K562 (cell line): ENCODE data around the gene LAMA5. TPM values are rescaled to one million over a fixed set of nuclear protein-coding genes. Genes with fewer than 3 reads are reported as not detected.

Source experiments
- BRF2 ChIP-seq: IDR thresholded peaks from 3 replicates; pipeline ENCODE4 v1.6.1; 2011; ENCODE audit warnings: borderline replicate concordance, mild to moderate bottlenecking; ENCODE audit not compliant: insufficient read length, insufficient read depth
- CTBP1 ChIP-seq: fragments of 450-650 bp; IDR thresholded peaks from 2 replicates; pipeline ENCODE4 v1.6.1; 2016; ENCODE audit warnings: borderline replicate concordance
- HDAC1 ChIP-seq, 2 experiments: fragments of 450-650 bp; IDR thresholded peaks; 2 replicates each; pipeline ENCODE4 v1.6.1; 2016 to 2017; ENCODE audit warnings: inconsistent platforms in 1 of 2, mild to moderate bottlenecking in 1 of 2, moderate library complexity in 1 of 2
- HEY1 ChIP-seq: fragments of 250-450 bp; sonication (Bioruptor Pico); IDR thresholded peaks from 2 replicates; pipeline ENCODE4 v1.5.0; 2020; ENCODE audit warnings: mild to moderate bottlenecking, moderate library complexity, borderline replicate concordance
- MEF2A ChIP-seq: IDR thresholded peaks from 2 replicates; pipeline ENCODE4 v1.6.1; 2011; ENCODE audit warnings: low read depth, mild to moderate bottlenecking, low read length, moderate library complexity; ENCODE audit not compliant: control insufficient read depth
- MTA3 ChIP-seq: fragments of 450-650 bp; formaldehyde crosslinking; IDR thresholded peaks from 2 replicates; pipeline ENCODE4 v1.6.1; 2017; ENCODE audit warnings: mild to moderate bottlenecking, borderline replicate concordance
- NCOA2 ChIP-seq, 2 experiments: fragments of 450-650 bp; IDR thresholded peaks; 2 replicates each; pipeline ENCODE4 v1.6.1; 2018; ENCODE audit warnings: mild to moderate bottlenecking in 2 of 2, moderate library complexity in 1 of 2; ENCODE audit not compliant: partially characterized antibody in 2 of 2
- NR3C1 ChIP-seq: sonication (generic); formaldehyde crosslinking; IDR thresholded peaks from 2 replicates; pipeline ENCODE4 v1.8.1; 2022; ENCODE audit warnings: missing genetic modification reagents
- TCF7L2 ChIP-seq: fragments of 150-350 bp; IDR thresholded peaks from 2 replicates; pipeline ENCODE4 v1.6.1; 2016; ENCODE audit warnings: low read depth, mild to moderate bottlenecking, low read length, moderate library complexity
- USF1 ChIP-seq: sonication (generic); formaldehyde crosslinking; IDR thresholded peaks from 2 replicates; pipeline ENCODE4 v1.9.0; 2022; ENCODE audit warnings: mild to moderate bottlenecking, missing genetic modification reagents
- ZNF766 ChIP-seq: fragments of 200-800 bp; sonication (Bioruptor generic); conservative IDR thresholded peaks from 2 replicates; pipeline ENCODE4 v1.6.1; 2016; ENCODE audit warnings: missing genetic modification characterization, missing compliant biosample characterization
- polyA plus RNA-seq, 8 experiments: library from polyadenylated mRNA; depleted of rRNA in 4 of 8; stranded (reverse) in 5 of 8; unstranded in 3 of 8; fragments of >200 nt; fragmentation: Nextera tagmentation in 2 of 8; fragmentation: Illumina TruSeq in 1 of 8; extraction: Ambion mirVana in 2 of 8; extraction: Trizol in 1 of 8; gene quantifications; 2 replicates each; pipeline versions ENCODE4 v1.2.1 to v1.2.3, GENCODE V29; 2011 to 2014; ENCODE audit warnings: inconsistent platforms in 1 of 8, missing spikeins in 1 of 8
- total RNA-seq, 7 experiments: library from RNA; depleted of rRNA in 6 of 7; stranded (reverse); fragments of >200 nt in 6 of 7; fragmentation: Illumina TruSeq in 2 of 7; extraction: Trizol in 2 of 7; gene quantifications; 2 replicates each; pipeline versions ENCODE4 v1.2.1 to v1.2.3, GENCODE V29; 2011 to 2021; ENCODE audit warnings: low replicate concordance in 1 of 7
- TF ChIP-seq, protein P1 (sequence below): IDR thresholded peaks from 3 replicates; pipeline ENCODE4 v1.6.1; 2011; ENCODE audit warnings: borderline replicate concordance, mild to moderate bottlenecking, moderate library complexity; ENCODE audit not compliant: insufficient read length; ENCODE audit errors: extremely low read depth

LAMA5 gene
- total and polyA plus RNA-seq, 9 of the 15 experiments (the other 6 are each of a cell fraction or from before 2014, with no cell fraction given) = 0.31 to 101 (median 7.8) TPM

- TF ChIP-seq, protein P1, sequence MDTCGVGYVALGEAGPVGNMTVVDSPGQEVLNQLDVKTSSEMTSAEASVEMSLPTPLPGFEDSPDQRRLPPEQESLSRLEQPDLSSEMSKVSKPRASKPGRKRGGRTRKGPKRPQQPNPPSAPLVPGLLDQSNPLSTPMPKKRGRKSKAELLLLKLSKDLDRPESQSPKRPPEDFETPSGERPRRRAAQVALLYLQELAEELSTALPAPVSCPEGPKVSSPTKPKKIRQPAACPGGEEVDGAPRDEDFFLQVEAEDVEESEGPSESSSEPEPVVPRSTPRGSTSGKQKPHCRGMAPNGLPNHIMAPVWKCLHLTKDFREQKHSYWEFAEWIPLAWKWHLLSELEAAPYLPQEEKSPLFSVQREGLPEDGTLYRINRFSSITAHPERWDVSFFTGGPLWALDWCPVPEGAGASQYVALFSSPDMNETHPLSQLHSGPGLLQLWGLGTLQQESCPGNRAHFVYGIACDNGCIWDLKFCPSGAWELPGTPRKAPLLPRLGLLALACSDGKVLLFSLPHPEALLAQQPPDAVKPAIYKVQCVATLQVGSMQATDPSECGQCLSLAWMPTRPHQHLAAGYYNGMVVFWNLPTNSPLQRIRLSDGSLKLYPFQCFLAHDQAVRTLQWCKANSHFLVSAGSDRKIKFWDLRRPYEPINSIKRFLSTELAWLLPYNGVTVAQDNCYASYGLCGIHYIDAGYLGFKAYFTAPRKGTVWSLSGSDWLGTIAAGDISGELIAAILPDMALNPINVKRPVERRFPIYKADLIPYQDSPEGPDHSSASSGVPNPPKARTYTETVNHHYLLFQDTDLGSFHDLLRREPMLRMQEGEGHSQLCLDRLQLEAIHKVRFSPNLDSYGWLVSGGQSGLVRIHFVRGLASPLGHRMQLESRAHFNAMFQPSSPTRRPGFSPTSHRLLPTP = no peak
- TF ChIP-seq NCOA2 (IDR thresholded peaks at IDR 0.05; ENCODE audit: partially characterized antibody in 2 of 2) (no peak), CTBP1 (peak; percentile 52; the same call in 1 of the 2 replicates), BRF2 (no peak), USF1 (CRISPR knock-in tag) (peak; percentile 72; the same call in 1 of the 2 replicates), ZNF766 (no peak), MTA3 (peak; percentile 70; the same call in 1 of the 2 replicates), HDAC1 (IDR thresholded peaks at IDR 0.05) (peak in 1 of 2 experiments; percentile 79; a peak in 2 of 4 replicates), HEY1 (CRISPR knock-in tag) (no peak), MEF2A (no peak), NR3C1 (CRISPR knock-in tag) (no peak), TCF7L2 (no peak)
Measured at GRCh38 chr20:62386383-62387218, 19.5 kb upstream of the LAMA5 start, which contains the start of gene RPS21 (continued).
